DND-41 (cell line): Measurements from ENCODE around the gene AP1M1.

Experiments
- CTCF ChIP-seq: IDR thresholded peaks from 2 replicates; pipeline ENCODE4 v1.5.1; 2012; ENCODE audit warnings: borderline replicate concordance, low read length, moderate library complexity, mild to moderate bottlenecking; ENCODE audit not compliant: poor library complexity, severe bottlenecking; ENCODE audit errors: extremely low read depth
- EZH2 ChIP-seq: IDR thresholded peaks from 3 replicates; pipeline ENCODE4 v1.6.1; 2012; ENCODE audit warnings: borderline replicate concordance, low read depth, mild to moderate bottlenecking, moderate library complexity, low read length, inconsistent platforms; ENCODE audit not compliant: severe bottlenecking

DNA sequence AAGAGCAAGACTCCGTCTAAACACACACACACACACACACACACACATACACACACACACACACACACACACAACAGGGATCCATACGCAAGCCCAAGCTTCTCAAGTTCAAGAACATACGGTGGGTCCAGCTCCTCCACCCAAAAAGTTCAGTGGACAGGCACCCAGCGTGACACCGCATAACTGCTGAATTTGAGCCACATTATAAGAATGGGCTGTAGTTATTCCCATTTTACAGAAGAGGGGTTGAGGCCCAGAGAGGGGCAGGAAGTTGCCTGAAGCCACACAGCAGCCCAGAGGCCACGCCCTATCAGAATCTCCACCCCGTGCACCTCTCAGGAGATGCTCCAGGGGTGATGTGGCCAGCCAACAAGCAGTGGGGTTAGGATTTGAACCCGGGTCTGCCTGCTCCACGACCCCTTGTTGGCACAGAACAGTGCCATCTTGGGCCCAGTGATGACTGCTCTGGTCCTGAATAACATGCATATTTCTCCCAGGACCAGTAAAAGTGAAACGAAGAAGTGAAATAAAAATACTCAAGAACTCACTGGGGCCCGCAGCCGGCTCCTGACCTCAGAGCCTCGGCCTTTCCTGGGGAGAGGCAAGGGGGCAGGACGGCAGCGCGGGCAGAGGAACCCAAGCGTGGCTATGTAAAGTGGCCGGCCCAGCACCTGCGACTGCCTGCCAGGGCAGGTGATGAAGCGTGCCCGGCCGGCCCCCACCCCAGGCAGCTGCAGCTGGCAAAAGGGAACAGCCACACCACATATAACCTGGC, 61.9 kb downstream of the AP1M1 start:
- TF ChIP-seq CTCF (no peak), EZH2 (no peak)
